Lower leg skin (tissue), 4 donors: ENCODE measurements around the gene TULP1. TPM values are rescaled to one million over a fixed set of nuclear protein-coding genes. Genes with fewer than 3 reads are reported as not detected.

ENCODE experiments used
- DNase-seq, 2 donors: peaks; one replicate each; pipeline ENCODE4 v3.0.0-alpha.2; 2019; ENCODE audit warnings: low spot score in 2 of 2
- H3K4me3 ChIP-seq: fragments of 200-600 bp; sonication (generic); 2 replicates; pipeline ENCODE4 v1.5.1; 2017; ENCODE audit warnings: mild to moderate bottlenecking, low read depth; ENCODE audit not compliant: poor library complexity, severe bottlenecking
- CTCF ChIP-seq, 3 donors: fragments of 450-650 bp; IDR thresholded peaks; one replicate each; pipeline ENCODE4 v1.5.1; 2016; ENCODE audit warnings: antibody characterized with exemption in 3 of 3, mild to moderate bottlenecking in 3 of 3, moderate library complexity in 2 of 3
- POLR2A ChIP-seq, 2 donors: fragments of 450-650 bp; IDR thresholded peaks; one replicate each; pipeline ENCODE4 v1.6.1; 2016 to 2017; ENCODE audit warnings: antibody characterized with exemption in 2 of 2, mild to moderate bottlenecking in 1 of 2, moderate library complexity in 1 of 2
- WGBS, 2 donors: methylation state at CpG; one replicate each; pipeline ENCODE4 v1.1.5; 2018; 5-methylcytosine and 5-hydroxymethylcytosine counted together
- intact Hi-C: fragments of 100-400 bp; cut with DNase I; formaldehyde crosslinking; loops from one replicate; pipeline ENCODE4 v1.15.0; 2023; ENCODE audit warnings: low total_unique reads
- total RNA-seq, 4 donors: library from RNA; depleted of rRNA; stranded (reverse); fragments of >200 nt; gene quantifications; one replicate each; pipeline ENCODE4 v1.1.0, GENCODE V29; 2016

Gene TULP1
- total RNA-seq, 4 donors from 2014 or later: 0.61 to 0.65 TPM; not detected in 2

DNA sequence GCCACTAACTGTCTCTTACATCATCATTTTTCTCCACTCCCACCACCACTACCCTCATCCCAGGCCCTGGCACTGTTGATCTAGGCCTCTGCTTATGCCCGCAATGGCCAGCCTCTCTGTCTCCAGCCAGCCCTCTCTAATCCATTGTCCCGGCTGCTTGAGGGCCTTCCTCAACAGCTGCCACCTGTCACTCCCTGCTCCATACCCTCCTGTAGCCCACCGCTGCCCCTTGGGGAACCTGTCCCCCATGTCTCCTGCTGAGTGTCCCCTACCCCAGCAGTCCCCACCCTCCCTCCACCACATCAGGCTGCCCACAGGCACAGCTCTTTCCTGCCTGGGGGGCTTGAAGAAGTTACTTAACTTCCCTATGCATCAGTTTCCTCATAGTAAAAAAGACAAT is 29.2 kb downstream of the TULP1 start:
- H3K4me3 ChIP-seq: no peak overlapping the region
- no peak for DNase-seq
- 90 to 96% methylated on average over 3 of the region's 3 CpGs for WGBS, 2 donors
- TF ChIP-seq CTCF (IDR thresholded peaks at IDR 0.05): no peak
- TF ChIP-seq POLR2A (IDR thresholded peaks at IDR 0.05): no peak
- intact Hi-C loops: no loop called here

GRCh38 chr6:35483062-35483461 is 29.6 kb downstream of the TULP1 start:
- intact Hi-C loops: no loop called here
- no peak overlapping the region for H3K4me3 ChIP-seq
- DNase-seq: no peak
- WGBS, 2 donors: 93 to 97% methylated on average over 4 of the region's 4 CpGs
- TF ChIP-seq POLR2A (IDR thresholded peaks at IDR 0.05) (no peak), CTCF (IDR thresholded peaks at IDR 0.05) (no peak)

- WGBS, 2 donors: 79 to 87% methylated on average over 8 of the region's 8 CpGs
- no peak overlapping the region for H3K4me3 ChIP-seq
- intact Hi-C loops: no loop called here
- no peak for DNase-seq
- no peak for TF ChIP-seq POLR2A (IDR thresholded peaks at IDR 0.05)
- no peak for TF ChIP-seq CTCF (IDR thresholded peaks at IDR 0.05)
Measured at GRCh38 chr6:35481226-35481625, 31.5 kb downstream of the TULP1 start.

DNA sequence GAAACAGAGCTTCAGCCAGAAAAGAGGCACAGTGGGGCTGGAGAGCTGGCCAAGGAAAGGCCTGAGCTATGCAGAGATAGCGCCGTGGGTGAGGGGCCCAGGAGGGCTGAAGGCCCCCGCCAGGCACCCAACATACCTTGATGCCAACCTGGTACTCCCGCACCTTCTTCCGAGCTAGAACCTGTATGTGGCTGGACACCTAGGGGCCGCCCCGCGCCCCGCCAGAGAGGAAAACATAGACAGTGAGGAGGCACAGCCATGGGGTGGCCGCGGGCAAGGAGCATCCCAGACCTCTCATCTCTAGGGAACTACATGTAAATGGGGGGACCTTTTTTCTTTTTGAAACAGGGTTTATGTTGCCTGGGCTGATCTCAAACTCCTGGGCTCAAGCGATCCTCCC is 32.5 kb downstream of the TULP1 start:
- DNase-seq: no peak
- TF ChIP-seq POLR2A (IDR thresholded peaks at IDR 0.05): no peak
- intact Hi-C loops: no loop called here
- WGBS, 2 donors: 94 to 95% methylated on average over 12 of the region's 12 CpGs
- H3K4me3 ChIP-seq: no peak overlapping the region

- DNase-seq: no peak
- 88 to 89% methylated on average over 6 of the region's 7 CpGs for WGBS, 2 donors
- H3K4me3 ChIP-seq: no peak overlapping the region
- no peak for TF ChIP-seq CTCF (IDR thresholded peaks at IDR 0.05)
- no peak for TF ChIP-seq POLR2A (IDR thresholded peaks at IDR 0.05)
- intact Hi-C loops: no loop called here
Measured at GRCh38 chr6:35478259-35478658, 34.4 kb downstream of the TULP1 start.

GRCh38 chr6:35477551-35478179 is 35.0 kb downstream of the TULP1 start:
- no peak for TF ChIP-seq POLR2A (IDR thresholded peaks at IDR 0.05)
- no peak for TF ChIP-seq CTCF (IDR thresholded peaks at IDR 0.05)
- intact Hi-C loops: no loop called here
- DNase-seq: no peak
- H3K4me3 ChIP-seq: no peak overlapping the region
- 89% methylated on average over 5 of the region's 5 CpGs for WGBS, 2 donors
